GM19035 (cell line): Measurements from ENCODE around the gene STXBP6.

Experiments used
- ATAC-seq: cut with Tn5 transposase; IDR thresholded peaks from one replicate; pipeline ENCODE4 v1.9.1; 2021; ENCODE audit not compliant: unreplicated experiment

Gene STXBP6

GRCh38 chr14:25052921-25053320, 3.0 kb upstream of the STXBP6 start:
- ATAC-seq: no peak

GRCh38 chr14:25052385-25052784, 2.4 kb upstream of the STXBP6 start:
- no peak for ATAC-seq

GRCh38 chr14:25050269-25051150, 563 bp upstream of the STXBP6 start:
- no peak for ATAC-seq

GRCh38 chr14:25049093-25049567, 817 bp downstream of the STXBP6 start:
- no peak for ATAC-seq

GRCh38 chr14:25048170-25049016, 1.6 kb downstream of the STXBP6 start:
- ATAC-seq: no peak

- no peak for ATAC-seq
Observed at GRCh38 chr14:25046301-25046943, 3.5 kb downstream of the STXBP6 start.

- ATAC-seq: no peak
Observed at GRCh38 chr14:25044106-25044698, 5.7 kb downstream of the STXBP6 start.

- no peak for ATAC-seq
Observed at GRCh38 chr14:25042362-25043299, 7.3 kb downstream of the STXBP6 start.

GRCh38 chr14:25041898-25042297, 8.0 kb downstream of the STXBP6 start:
- no peak for ATAC-seq

GRCh38 chr14:25041484-25041883, 8.5 kb downstream of the STXBP6 start:
- ATAC-seq: no peak

GRCh38 chr14:25039933-25040332, 10.0 kb downstream of the STXBP6 start:
- ATAC-seq: no peak

GRCh38 chr14:25038044-25038668, 11.8 kb downstream of the STXBP6 start:
- no peak for ATAC-seq

- ATAC-seq: no peak
Observed at GRCh38 chr14:25037032-25037431, 12.9 kb downstream of the STXBP6 start.

GRCh38 chr14:25034803-25035681, 14.9 kb downstream of the STXBP6 start:
- no peak for ATAC-seq

GRCh38 chr14:25033358-25033757, 16.6 kb downstream of the STXBP6 start:
- ATAC-seq: no peak

GRCh38 chr14:25032092-25032784, 17.7 kb downstream of the STXBP6 start:
- no peak for ATAC-seq

GRCh38 chr14:25026476-25027137, 23.3 kb downstream of the STXBP6 start:
- no peak for ATAC-seq
